Osteocyte (in vitro differentiated cells): ENCODE results near the gene LRRN2. TPM values are rescaled to one million over a fixed set of nuclear protein-coding genes. Genes with fewer than 3 reads are reported as not detected.

Experiments
- DNase-seq: peaks from one replicate; pipeline ENCODE4 v3.0.0; 2021; ENCODE audit warnings: mixed read lengths; ENCODE audit not compliant: unreplicated experiment; ENCODE audit errors: extremely low spot score
- H3K27ac Mint-ChIP-seq: one replicate; pipeline ENCODE4 v1.8.0; 2021; ENCODE audit warnings: mild to moderate bottlenecking, mixed read lengths; ENCODE audit not compliant: unreplicated experiment
- H3K27me3 Mint-ChIP-seq: one replicate; pipeline ENCODE4 v1.8.0; 2021; ENCODE audit warnings: mixed read lengths; ENCODE audit not compliant: unreplicated experiment
- H3K36me3 Mint-ChIP-seq: one replicate; pipeline ENCODE4 v1.8.0; 2021; ENCODE audit warnings: mixed read lengths; ENCODE audit not compliant: unreplicated experiment
- H3K4me1 Mint-ChIP-seq: one replicate; pipeline ENCODE4 v1.8.0; 2021; ENCODE audit warnings: mixed read lengths; ENCODE audit not compliant: unreplicated experiment
- H3K4me3 Mint-ChIP-seq: one replicate; pipeline ENCODE4 v1.8.0; 2021; ENCODE audit warnings: mild to moderate bottlenecking, moderate library complexity, mixed read lengths; ENCODE audit not compliant: unreplicated experiment
- H3K9me3 Mint-ChIP-seq: one replicate; pipeline ENCODE4 v1.8.0; 2021; ENCODE audit warnings: mixed read lengths; ENCODE audit not compliant: unreplicated experiment
- total RNA-seq: library from RNA; stranded (reverse); gene quantifications from 2 replicates; pipeline ENCODE4 v1.2.1, GENCODE V29; 2021
- TF ChIP-seq, protein P1 (sequence below): fragments of 200-600 bp; sonication (generic); IDR thresholded peaks from 2 replicates; pipeline ENCODE4 v1.5.0; 2021; ENCODE audit warnings: antibody characterized with exemption, mild to moderate bottlenecking, moderate library complexity

The LRRN2 gene
- total RNA-seq, 1 donor from 2014 or later = not detected

DNA sequence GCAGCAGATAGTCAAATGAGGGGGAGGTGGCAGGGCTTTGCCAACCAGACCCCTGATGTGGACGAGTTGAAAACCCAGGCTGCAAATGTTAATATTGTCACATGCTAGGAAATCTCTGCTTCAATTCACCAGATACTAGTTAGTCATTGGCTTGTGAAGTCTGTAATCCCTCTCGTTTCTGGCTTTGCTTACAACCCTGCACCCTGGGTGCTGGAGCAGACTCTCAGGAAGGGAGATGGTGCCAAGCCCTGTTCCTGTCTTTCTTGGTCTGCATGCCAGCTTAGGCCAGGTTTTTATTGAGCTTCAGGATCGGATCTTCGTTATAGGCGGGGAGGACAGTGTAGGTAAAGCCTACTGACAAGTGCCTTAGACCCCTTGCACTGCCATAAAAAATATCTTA lies 116.1 kb downstream of the LRRN2 start:
- no peaks in the 10 kb centered on the region for H3K9me3 Mint-ChIP-seq
- H3K4me3 Mint-ChIP-seq = no peak overlapping the region
- H3K27ac Mint-ChIP-seq = no peak overlapping the region
- H3K27me3 Mint-ChIP-seq = no peaks in the 10 kb centered on the region
- H3K36me3 Mint-ChIP-seq = peaks cover 7% of the 10 kb centered on the region
- DNase-seq = no peak
- TF ChIP-seq, protein P1, sequence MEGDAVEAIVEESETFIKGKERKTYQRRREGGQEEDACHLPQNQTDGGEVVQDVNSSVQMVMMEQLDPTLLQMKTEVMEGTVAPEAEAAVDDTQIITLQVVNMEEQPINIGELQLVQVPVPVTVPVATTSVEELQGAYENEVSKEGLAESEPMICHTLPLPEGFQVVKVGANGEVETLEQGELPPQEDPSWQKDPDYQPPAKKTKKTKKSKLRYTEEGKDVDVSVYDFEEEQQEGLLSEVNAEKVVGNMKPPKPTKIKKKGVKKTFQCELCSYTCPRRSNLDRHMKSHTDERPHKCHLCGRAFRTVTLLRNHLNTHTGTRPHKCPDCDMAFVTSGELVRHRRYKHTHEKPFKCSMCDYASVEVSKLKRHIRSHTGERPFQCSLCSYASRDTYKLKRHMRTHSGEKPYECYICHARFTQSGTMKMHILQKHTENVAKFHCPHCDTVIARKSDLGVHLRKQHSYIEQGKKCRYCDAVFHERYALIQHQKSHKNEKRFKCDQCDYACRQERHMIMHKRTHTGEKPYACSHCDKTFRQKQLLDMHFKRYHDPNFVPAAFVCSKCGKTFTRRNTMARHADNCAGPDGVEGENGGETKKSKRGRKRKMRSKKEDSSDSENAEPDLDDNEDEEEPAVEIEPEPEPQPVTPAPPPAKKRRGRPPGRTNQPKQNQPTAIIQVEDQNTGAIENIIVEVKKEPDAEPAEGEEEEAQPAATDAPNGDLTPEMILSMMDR = no peak
- H3K4me1 Mint-ChIP-seq = peaks cover 5% of the 10 kb centered on the region

DNA sequence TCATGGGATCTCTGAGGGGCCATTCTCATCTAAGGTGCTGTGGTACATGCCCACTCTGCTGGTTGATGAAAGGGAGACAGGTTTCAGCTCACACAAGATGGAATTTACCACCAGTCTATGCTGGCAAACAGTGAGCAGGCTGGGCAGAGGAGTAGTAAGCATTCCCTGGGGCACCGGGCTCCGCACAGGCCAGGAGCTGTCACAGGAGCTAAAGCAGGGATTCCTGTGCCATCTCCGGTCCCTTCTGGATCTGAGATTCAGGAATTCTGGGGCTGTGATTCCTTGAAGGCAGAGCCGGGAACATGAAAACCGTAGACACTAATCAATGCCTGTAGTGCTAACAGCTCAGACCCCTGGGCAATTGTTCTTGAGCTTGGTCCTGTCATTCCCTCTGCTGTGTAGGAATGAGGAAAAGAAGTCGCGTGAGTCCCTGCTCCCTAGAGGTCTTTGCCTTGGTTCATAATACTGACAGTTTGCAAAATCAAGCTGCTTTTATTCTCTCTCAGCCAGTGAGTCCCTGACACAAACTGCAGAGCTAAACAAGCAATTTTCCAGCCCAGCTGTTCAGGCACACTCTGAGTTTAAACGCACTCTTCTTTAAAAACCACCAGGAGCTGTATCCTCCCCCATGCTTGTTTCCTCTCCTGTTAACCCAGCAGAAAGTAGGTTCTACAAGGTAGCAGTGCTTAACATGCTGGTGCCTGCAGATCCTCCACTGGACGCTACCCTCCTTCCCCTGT lies 116.8 kb downstream of the LRRN2 start:
- Mint-ChIP-seq H3K36me3 (peaks cover 7% of the 10 kb centered on the region), H3K27ac (no peak overlapping the region), H3K4me1 (peaks cover 5% of the 10 kb centered on the region), H3K27me3 (no peaks in the 10 kb centered on the region), H3K9me3 (no peaks in the 10 kb centered on the region), H3K4me3 (no peak overlapping the region)
- TF ChIP-seq, protein P1 = no peak
- no peak for DNase-seq

Other genes starting within 250 kb of the LRRN2 start
- gene PIK3C2B, start 190.9 kb downstream of the LRRN2 start, total RNA-seq = 14.9 and 17.5 TPM in 2 replicates
- 70.8 and 77.3 TPM in 2 replicates for gene MDM4, start 169.3 kb downstream of the LRRN2 start, total RNA-seq
- gene NFASC, start 185.1 kb upstream of the LRRN2 start, total RNA-seq = 0.13 TPM in 1 of 2 replicates, not detected in the other